Stimulated activated CD4-positive, alpha-beta T cell treated with anti-CD3 and anti-CD28 coated beads, TNF-alpha, amount 100 ng/mL, for 1 hour (primary cell): Measurements from ENCODE around the gene AKAP13.

Experiments
- DNase-seq, 3 donors: peaks; one replicate each; pipeline ENCODE4 v3.0.0-alpha.2; 2020; ENCODE audit warnings: low read depth in 3 of 3, low spot score in 1 of 3

AKAP13 gene

GRCh38 chr15:85494048-85494777 lies 113.8 kb downstream of the AKAP13 start:
- DNase-seq, result no peak

GRCh38 chr15:85495096-85495495 lies 114.7 kb downstream of the AKAP13 start:
- no peak for DNase-seq

GRCh38 chr15:85495544-85495943 lies 115.1 kb downstream of the AKAP13 start:
- no peak for DNase-seq

GRCh38 chr15:85496151-85496550 lies 115.7 kb downstream of the AKAP13 start:
- no peak for DNase-seq

- DNase-seq, result no peak
Observed at GRCh38 chr15:85496551-85497171, 116.3 kb downstream of the AKAP13 start.

GRCh38 chr15:85497172-85497569 lies 116.8 kb downstream of the AKAP13 start:
- no peak for DNase-seq

- no peak for DNase-seq
Observed at GRCh38 chr15:85498471-85498870, 118.1 kb downstream of the AKAP13 start.

GRCh38 chr15:85499371-85499887 lies 119.0 kb downstream of the AKAP13 start:
- DNase-seq, result no peak

- DNase-seq, result no peak
Observed at GRCh38 chr15:85500060-85500708, 119.8 kb downstream of the AKAP13 start.

GRCh38 chr15:85500729-85501128 lies 120.3 kb downstream of the AKAP13 start:
- DNase-seq, result no peak

- DNase-seq, result no peak
Observed at GRCh38 chr15:85501574-85501973, 121.2 kb downstream of the AKAP13 start.

- DNase-seq, result no peak
Observed at GRCh38 chr15:85503151-85503799, 122.9 kb downstream of the AKAP13 start.

GRCh38 chr15:85504749-85505676 lies 124.6 kb downstream of the AKAP13 start:
- peak in 1 of 3 donors; percentile 2 for DNase-seq

- no peak for DNase-seq
Observed at GRCh38 chr15:85507114-85507513, 126.7 kb downstream of the AKAP13 start.

GRCh38 chr15:85509973-85510372 lies 129.6 kb downstream of the AKAP13 start:
- DNase-seq, result no peak

GRCh38 chr15:85514413-85514812 lies 134.0 kb downstream of the AKAP13 start:
- DNase-seq, result no peak

- no peak for DNase-seq
Observed at GRCh38 chr15:85515212-85515611, 134.8 kb downstream of the AKAP13 start.

GRCh38 chr15:85517086-85517485 lies 136.7 kb downstream of the AKAP13 start:
- DNase-seq, result no peak

- DNase-seq, result no peak
Observed at GRCh38 chr15:85518979-85519761, 138.8 kb downstream of the AKAP13 start.

GRCh38 chr15:85520650-85521049 lies 140.2 kb downstream of the AKAP13 start:
- DNase-seq, result no peak
